KMS-11 (cell line): ENCODE data around the gene AIP.
A peak's percentile ranks its signal among the peaks of the same experiment; 100 is the strongest.
"Not testable (repeated sequence)": the region's sequence is repeated elsewhere in the genome, so short reads cannot be mapped to it uniquely, and the experiment has no call there.

Experiments
- H2AFZ ChIP-seq: fragments of 200-600 bp; sonication (generic); 2 replicates; pipeline ENCODE4 v1.6.1; 2016; ENCODE audit warnings: antibody characterized with exemption, mixed run types, low read depth
- H3K27ac ChIP-seq: fragments of 200-600 bp; sonication (generic); 2 replicates; pipeline ENCODE4 v1.6.1; 2016; ENCODE audit warnings: mild to moderate bottlenecking, mixed run types
- H3K27me3 ChIP-seq: fragments of 200-600 bp; sonication (generic); 2 replicates; pipeline ENCODE4 v1.6.1; 2017; ENCODE audit warnings: mild to moderate bottlenecking, low read depth, mixed run types, moderate library complexity; ENCODE audit not compliant: insufficient read depth
- H3K36me3 ChIP-seq: fragments of 200-600 bp; sonication (generic); 2 replicates; pipeline ENCODE4 v1.6.1; 2017; ENCODE audit warnings: mild to moderate bottlenecking, mixed run types; ENCODE audit not compliant: insufficient read depth
- H3K4me1 ChIP-seq: fragments of 200-600 bp; sonication (generic); 2 replicates; pipeline ENCODE4 v1.6.1; 2016; ENCODE audit warnings: mild to moderate bottlenecking, low read depth, mixed run types; ENCODE audit not compliant: poor library complexity, severe bottlenecking
- H3K4me2 ChIP-seq: fragments of 200-600 bp; sonication (generic); 2 replicates; pipeline ENCODE4 v1.7.0; 2016; ENCODE audit warnings: mild to moderate bottlenecking, mixed run types
- H3K4me3 ChIP-seq: fragments of 200-600 bp; sonication (generic); IDR thresholded peaks from 2 replicates; pipeline ENCODE4 v1.6.1; 2017; ENCODE audit warnings: low read depth, low read length, mixed read lengths; ENCODE audit not compliant: insufficient read depth
- H3K79me2 ChIP-seq: fragments of 200-600 bp; sonication (generic); 2 replicates; pipeline ENCODE4 v1.6.1; 2016; ENCODE audit warnings: low read depth, mixed run types; ENCODE audit not compliant: insufficient read depth
- H3K9ac ChIP-seq: fragments of 200-600 bp; sonication (generic); 2 replicates; pipeline ENCODE4 v1.6.1; 2016; ENCODE audit warnings: mild to moderate bottlenecking, mixed run types
- H4K20me1 ChIP-seq: fragments of 200-600 bp; sonication (generic); 2 replicates; pipeline ENCODE4 v1.6.1; 2016; ENCODE audit warnings: mild to moderate bottlenecking, mixed run types; ENCODE audit not compliant: insufficient read depth
- CTCF ChIP-seq: fragments of 200-600 bp; sonication (generic); conservative IDR thresholded peaks from 2 replicates; pipeline ENCODE4 v1.6.1; 2017; ENCODE audit warnings: low read depth, mild to moderate bottlenecking, antibody characterized with exemption, low read length, moderate library complexity, mixed read lengths

The AIP gene

GRCh38 chr11:67508486-67509121 lies 25.8 kb downstream of the AIP start:
- H3K9ac ChIP-seq: peak overlapping the region; percentile 82
- H3K4me3 ChIP-seq: no peak overlapping the region
- H4K20me1 ChIP-seq: no peaks in the 10 kb centered on the region
- no peaks in the 10 kb centered on the region for H3K36me3 ChIP-seq
- H3K79me2 ChIP-seq: peaks cover 7% of the 10 kb centered on the region; the same call in 1 of the 2 replicates
- TF ChIP-seq CTCF: no peak
- H3K27me3 ChIP-seq: peaks cover 34% of the 10 kb centered on the region
- peaks cover 30% of the 10 kb centered on the region for H3K4me1 ChIP-seq
- H3K27ac ChIP-seq: peak overlapping the region; percentile 83
- peak overlapping the region; percentile 44 for H3K4me2 ChIP-seq
- H2AFZ ChIP-seq: peak overlapping the region; percentile 72

DNA sequence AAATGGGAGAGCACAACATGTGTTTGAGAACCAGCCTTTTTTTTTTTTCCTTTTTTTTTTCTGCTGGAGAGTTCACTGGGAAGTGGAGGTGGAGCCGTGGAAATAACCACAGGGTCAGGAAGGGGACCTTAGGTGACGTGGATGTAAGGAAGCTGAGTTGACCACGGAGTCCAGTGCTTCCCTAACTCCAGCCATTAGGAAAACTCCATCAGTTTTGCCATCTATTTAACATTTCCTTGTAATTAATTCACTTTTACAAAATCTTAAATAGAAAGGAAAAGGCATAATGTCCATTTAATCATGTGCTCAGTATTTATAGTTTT lies 27.2 kb downstream of the AIP start:
- H3K36me3 ChIP-seq: no peaks in the 10 kb centered on the region
- no peak overlapping the region for H3K4me3 ChIP-seq
- H2AFZ ChIP-seq: no peak overlapping the region
- H3K27ac ChIP-seq: no peak overlapping the region
- TF ChIP-seq CTCF: no peak
- no peak overlapping the region for H3K4me2 ChIP-seq
- H3K9ac ChIP-seq: no peak overlapping the region
- H3K27me3 ChIP-seq: peaks cover 46% of the 10 kb centered on the region
- H3K79me2 ChIP-seq: peaks cover 7% of the 10 kb centered on the region; the same call in 1 of the 2 replicates
- H3K4me1 ChIP-seq: peaks cover 26% of the 10 kb centered on the region
- H4K20me1 ChIP-seq: no peaks in the 10 kb centered on the region

- not testable (repeated sequence) for H2AFZ ChIP-seq, H3K36me3 ChIP-seq, H4K20me1 ChIP-seq, H3K9ac ChIP-seq, H3K4me2 ChIP-seq, H3K79me2 ChIP-seq, H3K27ac ChIP-seq, H3K4me3 ChIP-seq
- Histone ChIP-seq H3K27me3 (peaks cover 55% of the 10 kb centered on the region), H3K4me1 (peaks cover 13% of the 10 kb centered on the region)
These were observed 28.7 kb downstream of the AIP start for GRCh38 chr11:67511558-67511957.

- no peaks in the 10 kb centered on the region for H4K20me1 ChIP-seq
These were observed 31.3 kb downstream of the AIP start for GRCh38 chr11:67514116-67514515.

More at GRCh38 chr11:67514116-67514515, 31.3 kb downstream of the AIP start:
- no peak overlapping the region for H3K9ac ChIP-seq
- no peak for TF ChIP-seq CTCF
- no peak overlapping the region for H3K4me2 ChIP-seq
- peaks cover 55% of the 10 kb centered on the region for H3K27me3 ChIP-seq
- no peaks in the 10 kb centered on the region for H3K79me2 ChIP-seq
- H3K36me3 ChIP-seq: no peaks in the 10 kb centered on the region
- peaks cover 2% of the 10 kb centered on the region for H3K4me1 ChIP-seq
- no peak overlapping the region for H3K27ac ChIP-seq
- H3K4me3 ChIP-seq: no peak overlapping the region
- no peak overlapping the region for H2AFZ ChIP-seq
